ENCODE data around the gene UBALD2. TPM values are rescaled to one million over a fixed set of nuclear protein-coding genes. Genes with fewer than 3 reads are reported as not detected.
"Not testable (repeated sequence)": the region's sequence is repeated elsewhere in the genome, so short reads cannot be mapped to it uniquely, and the experiment has no call there.

UBALD2 gene
- total RNA-seq, 1 donor from 2014 or later: 13.2 TPM

DNA sequence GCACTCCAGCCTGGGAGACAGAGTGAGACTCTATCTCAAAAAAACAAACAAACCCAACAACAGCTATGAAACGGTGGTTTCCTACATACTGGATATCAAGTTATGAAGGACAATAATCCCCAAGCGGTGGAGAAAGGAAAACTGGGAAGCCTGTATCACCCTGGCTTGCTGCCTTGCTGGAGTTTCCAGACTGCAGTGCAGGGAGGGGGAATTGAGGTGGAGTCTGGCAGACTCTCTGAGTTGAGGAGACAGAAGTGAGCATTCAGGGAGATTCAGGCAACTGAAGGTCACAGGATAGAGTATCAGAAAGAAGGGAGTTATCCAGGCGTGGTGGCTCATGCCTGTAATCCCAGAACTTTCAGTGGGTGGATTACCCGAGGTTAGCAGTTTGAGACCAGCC is 31.0 kb downstream of the UBALD2 start:
- TF ChIP-seq, protein P1, sequence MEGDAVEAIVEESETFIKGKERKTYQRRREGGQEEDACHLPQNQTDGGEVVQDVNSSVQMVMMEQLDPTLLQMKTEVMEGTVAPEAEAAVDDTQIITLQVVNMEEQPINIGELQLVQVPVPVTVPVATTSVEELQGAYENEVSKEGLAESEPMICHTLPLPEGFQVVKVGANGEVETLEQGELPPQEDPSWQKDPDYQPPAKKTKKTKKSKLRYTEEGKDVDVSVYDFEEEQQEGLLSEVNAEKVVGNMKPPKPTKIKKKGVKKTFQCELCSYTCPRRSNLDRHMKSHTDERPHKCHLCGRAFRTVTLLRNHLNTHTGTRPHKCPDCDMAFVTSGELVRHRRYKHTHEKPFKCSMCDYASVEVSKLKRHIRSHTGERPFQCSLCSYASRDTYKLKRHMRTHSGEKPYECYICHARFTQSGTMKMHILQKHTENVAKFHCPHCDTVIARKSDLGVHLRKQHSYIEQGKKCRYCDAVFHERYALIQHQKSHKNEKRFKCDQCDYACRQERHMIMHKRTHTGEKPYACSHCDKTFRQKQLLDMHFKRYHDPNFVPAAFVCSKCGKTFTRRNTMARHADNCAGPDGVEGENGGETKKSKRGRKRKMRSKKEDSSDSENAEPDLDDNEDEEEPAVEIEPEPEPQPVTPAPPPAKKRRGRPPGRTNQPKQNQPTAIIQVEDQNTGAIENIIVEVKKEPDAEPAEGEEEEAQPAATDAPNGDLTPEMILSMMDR (IDR thresholded peaks at IDR 0.05): no peak
- H3K9me3 Mint-ChIP-seq (ENCODE audit: low read depth): no peaks in the 10 kb centered on the region
- DNase-seq (ENCODE audit: low spot score): no peak
- no peak overlapping the region for H3K27ac Mint-ChIP-seq (ENCODE audit: unreplicated experiment)
- H3K36me3 Mint-ChIP-seq (ENCODE audit: low read depth): peaks cover 17% of the 10 kb centered on the region
- no peaks in the 10 kb centered on the region for H3K27me3 Mint-ChIP-seq (ENCODE audit: low read depth)
- H3K4me1 Mint-ChIP-seq (ENCODE audit: low read depth): no peaks in the 10 kb centered on the region
- H3K4me3 Mint-ChIP-seq (ENCODE audit: unreplicated experiment): no peak overlapping the region

DNA sequence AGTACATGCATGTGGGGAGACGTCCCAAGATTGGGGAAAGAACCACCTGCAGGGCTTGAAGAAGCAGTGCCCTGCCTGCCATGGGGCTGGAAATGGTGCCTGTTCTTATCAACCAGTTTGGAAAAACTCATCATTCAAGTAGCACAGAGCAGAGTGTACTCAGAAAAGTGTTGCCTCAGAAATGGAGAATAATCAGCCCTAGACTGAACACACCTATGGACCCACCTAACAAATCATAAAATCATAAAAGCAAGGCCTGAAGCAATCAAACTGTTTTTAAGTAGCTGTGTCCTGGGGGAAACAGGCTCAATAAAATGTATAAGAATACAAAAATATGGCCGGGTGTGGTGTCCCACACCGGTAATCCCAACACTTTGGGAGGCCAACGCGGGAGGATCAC is 31.7 kb downstream of the UBALD2 start:
- TF ChIP-seq, protein P1 (IDR thresholded peaks at IDR 0.05): no peak
- no peak for DNase-seq (ENCODE audit: low spot score)
- no peaks in the 10 kb centered on the region for H3K4me1 Mint-ChIP-seq (ENCODE audit: low read depth)
- H3K9me3 Mint-ChIP-seq (ENCODE audit: low read depth): no peaks in the 10 kb centered on the region
- peaks cover 15% of the 10 kb centered on the region for H3K36me3 Mint-ChIP-seq (ENCODE audit: low read depth)
- no peak overlapping the region for H3K27ac Mint-ChIP-seq (ENCODE audit: unreplicated experiment)
- H3K27me3 Mint-ChIP-seq (ENCODE audit: low read depth): no peaks in the 10 kb centered on the region
- no peak overlapping the region for H3K4me3 Mint-ChIP-seq (ENCODE audit: unreplicated experiment)

DNA sequence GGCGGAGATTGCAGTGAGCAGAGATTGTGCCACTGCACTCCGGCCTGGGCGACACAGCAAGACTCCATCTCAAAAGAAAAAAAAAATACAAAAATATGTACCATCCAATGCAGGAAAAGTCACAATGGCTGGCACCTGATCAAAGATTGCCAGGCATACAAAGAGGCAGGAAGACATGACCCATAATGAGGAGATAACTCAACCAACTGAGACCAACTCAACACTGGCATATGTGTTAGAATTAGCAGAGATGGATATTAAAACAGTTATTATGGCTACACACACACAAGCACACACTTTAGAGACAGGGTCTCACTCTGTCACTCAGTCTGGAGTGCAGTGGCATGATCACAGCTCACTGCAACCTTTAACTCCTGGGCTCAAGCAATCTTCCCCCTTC is 32.3 kb downstream of the UBALD2 start:
- Mint-ChIP-seq H3K4me1 (ENCODE audit: low read depth) (no peaks in the 10 kb centered on the region), H3K27me3 (ENCODE audit: low read depth) (no peaks in the 10 kb centered on the region), H3K27ac (ENCODE audit: unreplicated experiment) (no peak overlapping the region), H3K9me3 (ENCODE audit: low read depth) (no peaks in the 10 kb centered on the region), H3K36me3 (ENCODE audit: low read depth) (peaks cover 12% of the 10 kb centered on the region), H3K4me3 (ENCODE audit: unreplicated experiment) (no peak overlapping the region)
- TF ChIP-seq, protein P1 (IDR thresholded peaks at IDR 0.05): no peak
- DNase-seq (ENCODE audit: low spot score): no peak

DNA sequence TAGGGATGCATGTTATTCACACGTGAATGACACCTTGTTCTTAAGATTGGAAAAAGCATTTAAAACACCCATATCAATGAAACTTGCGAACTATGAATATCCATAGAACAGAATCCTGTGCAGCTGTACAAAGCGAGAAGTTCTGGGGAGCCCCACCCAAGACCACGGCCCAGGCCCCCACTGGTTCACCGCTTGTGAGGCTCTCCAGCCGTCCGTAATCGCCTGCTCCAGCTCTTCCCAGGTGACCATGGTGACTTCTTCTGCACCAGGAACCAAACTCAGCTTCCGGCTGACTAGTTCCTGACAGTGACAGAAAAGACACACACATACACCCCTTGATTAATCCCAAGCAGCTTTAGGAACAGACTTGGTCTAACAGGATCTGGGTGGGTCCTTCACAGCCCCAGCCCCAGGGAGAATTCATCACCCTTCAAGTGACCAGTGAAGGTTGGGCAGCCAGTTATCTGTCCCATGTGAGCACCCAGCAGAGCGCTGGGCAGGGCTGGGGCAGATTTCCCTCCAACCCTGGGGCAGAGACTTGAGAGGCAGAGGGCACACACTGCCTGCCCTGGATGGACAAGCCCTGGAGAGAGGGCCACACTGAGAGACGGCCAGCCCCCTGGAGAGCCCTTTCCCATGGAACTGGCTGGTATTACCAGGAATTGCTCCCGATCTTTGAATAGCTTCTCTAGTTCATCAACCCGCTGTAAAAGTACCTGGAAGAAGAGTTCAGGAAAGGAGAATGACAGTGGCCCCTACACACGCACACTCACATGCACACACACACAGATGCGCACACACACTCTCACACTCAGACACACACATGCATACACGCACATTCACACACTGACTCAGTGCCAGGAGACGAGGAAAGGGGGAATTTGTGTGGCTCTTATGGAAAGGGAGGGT is 39.3 kb downstream of the UBALD2 start:
- Mint-ChIP-seq H3K9me3 (ENCODE audit: low read depth) (no peaks in the 10 kb centered on the region), H3K36me3 (ENCODE audit: low read depth) (peaks cover 3% of the 10 kb centered on the region), H3K4me3 (ENCODE audit: unreplicated experiment) (no peak overlapping the region), H3K27me3 (ENCODE audit: low read depth) (no peaks in the 10 kb centered on the region), H3K27ac (ENCODE audit: unreplicated experiment) (no peak overlapping the region), H3K4me1 (ENCODE audit: low read depth) (peaks cover 3% of the 10 kb centered on the region)
- TF ChIP-seq, protein P1 (IDR thresholded peaks at IDR 0.05): no peak
- no peak for DNase-seq (ENCODE audit: low spot score)

DNA sequence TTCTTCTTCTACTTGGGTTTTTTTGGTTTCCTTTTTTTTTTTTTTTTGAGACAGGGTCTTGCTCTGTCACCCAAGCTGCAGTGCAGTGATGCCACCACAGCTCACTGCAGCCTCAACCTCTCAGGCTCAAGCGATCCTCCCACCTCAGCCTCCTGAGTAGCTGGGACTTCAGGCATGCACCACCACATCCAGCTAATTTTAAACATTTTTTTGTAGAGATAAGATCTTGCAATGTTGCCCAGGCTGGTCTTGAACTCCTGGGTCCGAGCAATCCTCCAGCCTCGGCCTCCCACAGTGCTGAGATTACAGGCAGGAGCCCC is 39.9 kb downstream of the UBALD2 start:
- H3K36me3 Mint-ChIP-seq (ENCODE audit: low read depth); H3K4me3 Mint-ChIP-seq (ENCODE audit: unreplicated experiment); H3K4me1 Mint-ChIP-seq (ENCODE audit: low read depth); H3K9me3 Mint-ChIP-seq (ENCODE audit: low read depth); H3K27me3 Mint-ChIP-seq (ENCODE audit: low read depth); H3K27ac Mint-ChIP-seq (ENCODE audit: unreplicated experiment): not testable (repeated sequence)
- DNase-seq (ENCODE audit: low spot score): peak; percentile 36

All from chondrocyte (in vitro differentiated cells).